Esophagus squamous epithelium (tissue), 4 donors: Measurements from ENCODE around the gene PKN1.
A peak's percentile ranks its signal among the peaks of the same experiment; 100 is the strongest.

Source experiments
- POLR2A ChIP-seq, 4 donors: fragments of 450-650 bp; IDR thresholded peaks; one replicate each; pipeline ENCODE4 v1.6.1; 2017; ENCODE audit warnings: antibody characterized with exemption in 4 of 4, mild to moderate bottlenecking in 4 of 4, moderate library complexity in 3 of 4
- TF ChIP-seq, protein P1 (sequence below), 6 experiments: fragments of 450-650 bp in 4 of 6; fragments of 200-600 bp in 2 of 6; sonication (generic) in 2 of 6; IDR thresholded peaks; one replicate each; pipeline ENCODE4 v1.5.1; 2016 to 2019; ENCODE audit warnings: antibody characterized with exemption in 6 of 6, mild to moderate bottlenecking in 4 of 6, moderate library complexity in 4 of 6

DNA sequence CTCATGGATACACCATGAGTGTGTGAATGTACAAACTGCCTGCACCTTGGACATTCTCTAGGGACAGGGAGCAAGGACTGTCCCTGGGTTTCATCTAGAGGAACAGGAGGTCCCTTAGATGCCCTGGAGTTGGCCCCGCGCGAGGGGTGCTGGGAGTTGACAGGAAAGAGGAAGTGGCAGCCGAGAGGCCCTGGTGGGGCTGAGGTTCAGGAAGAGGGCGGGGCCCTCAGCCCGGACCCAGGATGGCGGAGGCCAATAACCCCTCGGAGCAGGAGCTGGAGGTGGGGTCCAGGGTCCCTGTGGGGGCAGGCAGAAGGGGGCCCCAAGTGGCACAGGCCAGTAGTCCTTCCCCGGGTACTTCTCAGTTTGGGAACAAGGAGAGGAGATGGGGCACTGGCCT, 6.9 kb downstream of the PKN1 start:
- TF ChIP-seq, protein P1, sequence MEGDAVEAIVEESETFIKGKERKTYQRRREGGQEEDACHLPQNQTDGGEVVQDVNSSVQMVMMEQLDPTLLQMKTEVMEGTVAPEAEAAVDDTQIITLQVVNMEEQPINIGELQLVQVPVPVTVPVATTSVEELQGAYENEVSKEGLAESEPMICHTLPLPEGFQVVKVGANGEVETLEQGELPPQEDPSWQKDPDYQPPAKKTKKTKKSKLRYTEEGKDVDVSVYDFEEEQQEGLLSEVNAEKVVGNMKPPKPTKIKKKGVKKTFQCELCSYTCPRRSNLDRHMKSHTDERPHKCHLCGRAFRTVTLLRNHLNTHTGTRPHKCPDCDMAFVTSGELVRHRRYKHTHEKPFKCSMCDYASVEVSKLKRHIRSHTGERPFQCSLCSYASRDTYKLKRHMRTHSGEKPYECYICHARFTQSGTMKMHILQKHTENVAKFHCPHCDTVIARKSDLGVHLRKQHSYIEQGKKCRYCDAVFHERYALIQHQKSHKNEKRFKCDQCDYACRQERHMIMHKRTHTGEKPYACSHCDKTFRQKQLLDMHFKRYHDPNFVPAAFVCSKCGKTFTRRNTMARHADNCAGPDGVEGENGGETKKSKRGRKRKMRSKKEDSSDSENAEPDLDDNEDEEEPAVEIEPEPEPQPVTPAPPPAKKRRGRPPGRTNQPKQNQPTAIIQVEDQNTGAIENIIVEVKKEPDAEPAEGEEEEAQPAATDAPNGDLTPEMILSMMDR (IDR thresholded peaks at IDR 0.05), result no peak
- TF ChIP-seq POLR2A (IDR thresholded peaks at IDR 0.05), result peak in 1 of 4 donors; percentile 15
